CD14-positive monocyte (primary cell): ENCODE results near the gene TBP. TPM values are rescaled to one million over a fixed set of nuclear protein-coding genes. Genes with fewer than 3 reads are reported as not detected.

Experiments
- DNase-seq, 3 donors: peaks; one replicate each; pipeline ENCODE4 v3.0.0-alpha.2; 2011 to 2022
- H2AFZ ChIP-seq: 2 replicates; pipeline ENCODE4 v1.6.0; 2012; ENCODE audit warnings: mild to moderate bottlenecking, low read depth, low read length, inconsistent platforms; ENCODE audit not compliant: insufficient read depth, poor library complexity, severe bottlenecking
- H3K27ac ChIP-seq, 2 donors: 1 replicate in 1 of 2; 2 replicates in 1 of 2; pipeline ENCODE4 v1.5.1; 2012 to 2013; ENCODE audit warnings: low read length in 2 of 2, control low read depth in 1 of 2, inconsistent platforms in 1 of 2, low read depth in 1 of 2, mild to moderate bottlenecking in 1 of 2
- H3K27me3 ChIP-seq, 2 donors: one replicate each; pipeline versions ENCODE4 v1.6.0 to v1.6.1; 2011 to 2013; ENCODE audit warnings: low read length in 2 of 2; ENCODE audit not compliant: control insufficient read depth in 2 of 2, insufficient read depth in 2 of 2
- H3K36me3 ChIP-seq, 2 donors: replicated peaks in 1 of 2; 1 replicate in 1 of 2; 2 replicates in 1 of 2; pipeline versions ENCODE4 v1.5.1 to v1.6.1; 2012 to 2013; ENCODE audit warnings: low read length in 2 of 2, control low read depth in 1 of 2, inconsistent platforms in 1 of 2, mild to moderate bottlenecking in 1 of 2; ENCODE audit not compliant: insufficient read depth in 2 of 2, control insufficient read depth in 1 of 2
- H3K4me1 ChIP-seq, 2 donors: 1 replicate in 1 of 2; 2 replicates in 1 of 2; pipeline versions ENCODE4 v1.5.1 to v1.6.1; 2012 to 2013; ENCODE audit warnings: low read length in 2 of 2, control low read depth in 1 of 2, inconsistent platforms in 1 of 2, mild to moderate bottlenecking in 1 of 2, moderate library complexity in 1 of 2; ENCODE audit not compliant: insufficient read depth in 2 of 2, control insufficient read depth in 1 of 2
- H3K4me2 ChIP-seq: replicated peaks from 2 replicates; pipeline ENCODE3; 2012; ENCODE audit warnings: low read length, moderate library complexity, mild to moderate bottlenecking; ENCODE audit not compliant: poor library complexity, severe bottlenecking; ENCODE audit errors: extremely low read depth
- H3K4me3 ChIP-seq, 3 experiments: fragments of 200-600 bp in 1 of 3; sonication (generic) in 1 of 3; replicated peaks in 1 of 3; 1 replicate in 2 of 3; 2 replicates in 1 of 3; pipeline ENCODE4 v1.5.1; 2011 to 2013; ENCODE audit warnings: low read length in 3 of 3, mild to moderate bottlenecking in 3 of 3, control low read depth in 2 of 3, low read depth in 2 of 3, inconsistent platforms in 1 of 3, moderate library complexity in 1 of 3
- H3K79me2 ChIP-seq: 2 replicates; pipeline ENCODE4 v1.6.0; 2012; ENCODE audit warnings: mild to moderate bottlenecking, control low read depth, inconsistent platforms, low read length, moderate library complexity; ENCODE audit not compliant: insufficient read depth
- H3K9ac ChIP-seq: 2 replicates; pipeline ENCODE4 v1.6.0; 2017; ENCODE audit warnings: low read length, mild to moderate bottlenecking; ENCODE audit not compliant: insufficient read depth, poor library complexity, severe bottlenecking
- H3K9me3 ChIP-seq, 2 donors: replicated peaks in 1 of 2; 1 replicate in 1 of 2; 2 replicates in 1 of 2; pipeline versions ENCODE4 v1.5.1 to v1.6.1; 2012 to 2013; ENCODE audit warnings: low read length in 2 of 2, control low read depth in 1 of 2; ENCODE audit not compliant: control insufficient read depth in 1 of 2, insufficient read depth in 1 of 2
- H4K20me1 ChIP-seq: 2 replicates; pipeline ENCODE4 v1.6.0; 2012; ENCODE audit warnings: mild to moderate bottlenecking, low read length, control low read depth, moderate library complexity; ENCODE audit not compliant: insufficient read depth
- H3K27ac Mint-ChIP-seq, 7 donors: one replicate each; pipeline ENCODE4 v1.8.0; 2020; ENCODE audit warnings: mild to moderate bottlenecking in 7 of 7, mixed read lengths in 7 of 7, moderate library complexity in 6 of 7, inconsistent platforms in 2 of 7
- H3K27me3 Mint-ChIP-seq, 3 donors: one replicate each; pipeline ENCODE4 v1.8.0; 2021 to 2022; ENCODE audit warnings: low read depth in 3 of 3, mild to moderate bottlenecking in 3 of 3, mixed read lengths in 3 of 3, moderate library complexity in 3 of 3, inconsistent platforms in 1 of 3
- H3K36me3 Mint-ChIP-seq, 2 donors: one replicate each; pipeline ENCODE4 v1.8.0; 2020; ENCODE audit warnings: mixed read lengths in 2 of 2, inconsistent platforms in 1 of 2, mild to moderate bottlenecking in 1 of 2
- H3K4me1 Mint-ChIP-seq: one replicate; pipeline ENCODE4 v1.8.0; 2020; ENCODE audit warnings: mild to moderate bottlenecking, mixed read lengths
- H3K4me3 Mint-ChIP-seq, 2 donors: one replicate each; pipeline ENCODE4 v1.8.0; 2020; ENCODE audit warnings: mild to moderate bottlenecking in 2 of 2, mixed read lengths in 2 of 2, moderate library complexity in 1 of 2
- H3K9me3 Mint-ChIP-seq, 7 donors: one replicate each; pipeline ENCODE4 v1.8.0; 2020 to 2022; ENCODE audit warnings: mixed read lengths in 7 of 7, mild to moderate bottlenecking in 6 of 7, moderate library complexity in 6 of 7, inconsistent platforms in 2 of 7
- CTCF ChIP-seq: fragments of 200-600 bp; IDR thresholded peaks from one replicate; pipeline ENCODE4 v1.8.0; 2022; ENCODE audit warnings: antibody characterized with exemption, mild to moderate bottlenecking
- WGBS: methylation state at CpG from one replicate; pipeline ENCODE4 v1.1.5; 2013; ENCODE audit warnings: missing lambda C conversion rate; ENCODE audit not compliant: insufficient coverage; 5-methylcytosine and 5-hydroxymethylcytosine counted together
- intact Hi-C, 2 donors: fragments of 100-400 bp; cut with micrococcal nuclease; formaldehyde crosslinking; loops; one replicate each; pipeline versions ENCODE4 v1.15.0 to v1.15.1; 2023
- polyA plus RNA-seq, 3 donors: library from polyadenylated mRNA; depleted of rRNA in 1 of 3; unstranded in 2 of 3; stranded (reverse) in 1 of 3; fragments of 300-500 nt in 2 of 3; fragments of >200 nt in 1 of 3; fragmentation: Illumina TruSeq in 2 of 3; gene quantifications; 1 replicate in 2 of 3; 2 replicates in 1 of 3; pipeline ENCODE4 v1.2.3, GENCODE V29; 2012 to 2021

The TBP gene
- polyA plus RNA-seq, 3 donors = 7.3 to 14.5 (median 14.4) TPM

- no peaks in the 10 kb centered on the region for H4K20me1 ChIP-seq
- H3K27me3 ChIP-seq = peaks cover 0 to 3% of the 10 kb centered on the region in 2 donors
- Mint-ChIP-seq H3K36me3 (no peaks in the 10 kb centered on the region), H3K27ac (no peak overlapping the region), H3K9me3 (peaks cover 0 to 4% (median 0%) of the 10 kb centered on the region in 7 donors), H3K4me3 (no peak overlapping the region), H3K27me3 (peaks cover 5 to 22% (median 15%) of the 10 kb centered on the region in 3 donors), H3K4me1 (no peaks in the 10 kb centered on the region)
- H3K9ac ChIP-seq = no peak overlapping the region
- DNase-seq = no peak
- no peaks in the 10 kb centered on the region for H3K79me2 ChIP-seq
- no peaks in the 10 kb centered on the region for H3K4me1 ChIP-seq
- H3K27ac ChIP-seq = no peak overlapping the region
- H3K4me3 ChIP-seq = no peak overlapping the region
- H3K9me3 ChIP-seq = no peaks in the 10 kb centered on the region
- intact Hi-C loops = no loop called here
- 95% methylated on average over 20 of the region's 20 CpGs for WGBS
- H3K4me2 ChIP-seq = no peak overlapping the region
- H3K36me3 ChIP-seq = no peaks in the 10 kb centered on the region
- no peak overlapping the region for H2AFZ ChIP-seq
- no peak for TF ChIP-seq CTCF
These were observed 43.5 kb upstream of the TBP start for GRCh38 chr6:170510631-170511030.

DNA sequence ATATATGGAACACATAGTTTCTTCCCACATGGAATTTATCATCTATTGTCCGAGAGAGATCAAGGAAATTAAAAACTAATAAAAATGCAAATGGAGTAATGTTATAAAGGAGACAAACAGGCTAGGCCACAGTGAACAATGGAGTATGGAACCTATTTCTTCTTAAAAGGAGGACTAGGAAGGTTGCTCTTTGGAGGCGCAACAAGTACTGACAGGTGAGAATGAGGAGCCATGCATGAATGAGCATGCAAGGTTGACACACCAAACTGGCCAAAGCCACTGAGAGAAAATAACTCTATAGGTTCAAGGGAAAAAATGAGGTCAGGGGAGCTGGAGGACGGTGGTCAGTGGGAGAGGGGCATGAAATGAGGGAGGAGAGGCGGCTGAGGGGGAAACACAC is 41.9 kb upstream of the TBP start:
- Mint-ChIP-seq H3K36me3 (no peaks in the 10 kb centered on the region), H3K27me3 (peaks cover 2 to 20% (median 20%) of the 10 kb centered on the region in 3 donors), H3K27ac (no peak overlapping the region), H3K9me3 (peaks cover 0 to 2% (median 2%) of the 10 kb centered on the region in 7 donors), H3K4me3 (no peak overlapping the region), H3K4me1 (peaks cover 2% of the 10 kb centered on the region)
- H3K36me3 ChIP-seq = no peaks in the 10 kb centered on the region
- WGBS = 100% methylated on average over 1 of the region's 4 CpGs
- no peak overlapping the region for H3K27ac ChIP-seq
- peaks cover 0 to 3% of the 10 kb centered on the region in 2 donors for H3K4me1 ChIP-seq
- intact Hi-C loops = no loop called here
- no peak for DNase-seq
- H4K20me1 ChIP-seq = no peaks in the 10 kb centered on the region
- TF ChIP-seq CTCF = no peak
- H3K27me3 ChIP-seq = peaks cover 0 to 3% of the 10 kb centered on the region in 2 donors
- H3K4me3 ChIP-seq = no peak overlapping the region
- H3K9ac ChIP-seq = no peak overlapping the region
- no peak overlapping the region for H3K4me2 ChIP-seq
- H3K9me3 ChIP-seq = no peaks in the 10 kb centered on the region
- H2AFZ ChIP-seq = no peak overlapping the region
- H3K79me2 ChIP-seq = no peaks in the 10 kb centered on the region
